Activated naive CD4-positive, alpha-beta T cell treated with anti-CD3 and anti-CD28 coated beads, Interleukin-2, amount 10 ng/mL, durations not matched to agents 7 days and 5 days (primary cell): Measurements from ENCODE around the gene AHSG.
"Not testable (repeated sequence)": the region's sequence is repeated elsewhere in the genome, so short reads cannot be mapped to it uniquely, and the experiment has no call there.

Experiments used
- CTCF ChIA-PET: fragments of 350-600 bp; sonication (Branson Sonifier 250); formaldehyde crosslinking; loops from one replicate; lab custom pipeline; 2021; ENCODE audit warnings: antibody characterized with exemption; lab: Charles Lee
- DNase-seq: peaks from one replicate; pipeline ENCODE4 v3.0.0-alpha.2; 2020
- H3K27ac Mint-ChIP-seq: one replicate; pipeline ENCODE4 v1.8.0; 2021; ENCODE audit warnings: mild to moderate bottlenecking, moderate library complexity, mixed read lengths
- H3K27me3 Mint-ChIP-seq: one replicate; pipeline ENCODE4 v1.8.0; 2021; ENCODE audit warnings: mild to moderate bottlenecking, mixed read lengths
- H3K36me3 Mint-ChIP-seq: one replicate; pipeline ENCODE4 v1.8.0; 2021; ENCODE audit warnings: mixed read lengths
- H3K4me1 Mint-ChIP-seq: one replicate; pipeline ENCODE4 v1.8.0; 2021; ENCODE audit warnings: mixed read lengths
- H3K4me3 Mint-ChIP-seq: one replicate; pipeline ENCODE4 v1.8.0; 2021; ENCODE audit warnings: mild to moderate bottlenecking, moderate library complexity, mixed read lengths
- H3K9me3 Mint-ChIP-seq: one replicate; pipeline ENCODE4 v1.8.0; 2021; ENCODE audit warnings: mixed read lengths

The AHSG gene

DNA sequence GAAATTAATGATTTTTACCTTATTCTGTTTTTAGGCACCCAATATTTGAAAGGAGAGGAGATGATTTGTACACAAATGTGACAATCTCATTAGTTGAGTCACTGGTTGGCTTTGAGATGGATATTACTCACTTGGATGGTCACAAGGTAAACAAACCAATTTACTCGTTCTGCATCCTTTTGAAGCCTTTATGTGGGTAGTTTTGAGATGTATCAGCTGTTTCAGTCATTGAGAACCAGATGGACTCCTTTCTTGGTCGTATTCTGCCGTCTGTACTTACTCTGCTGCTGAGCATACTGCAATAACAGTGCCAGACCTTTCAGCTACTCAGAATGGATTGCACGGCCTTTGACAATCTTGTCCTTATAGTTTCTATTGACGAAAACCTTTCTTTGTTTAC, 29.0 kb upstream of the AHSG start:
- peaks cover 46% of the 10 kb centered on the region for H3K36me3 Mint-ChIP-seq
- H3K4me3 Mint-ChIP-seq, result no peak overlapping the region
- peaks cover 6% of the 10 kb centered on the region for H3K4me1 Mint-ChIP-seq
- DNase-seq, result no peak
- H3K27ac Mint-ChIP-seq, result no peak overlapping the region
- CTCF ChIA-PET, result interaction anchor here (0.5 to 1.6 kb wide), 4 partner anchors 32 to 324 kb away, joined by 3 to 7 read pairs (median 3); no protein-coding TSS in a partner anchor
- no peaks in the 10 kb centered on the region for H3K27me3 Mint-ChIP-seq
- H3K9me3 Mint-ChIP-seq, result no peaks in the 10 kb centered on the region

DNA sequence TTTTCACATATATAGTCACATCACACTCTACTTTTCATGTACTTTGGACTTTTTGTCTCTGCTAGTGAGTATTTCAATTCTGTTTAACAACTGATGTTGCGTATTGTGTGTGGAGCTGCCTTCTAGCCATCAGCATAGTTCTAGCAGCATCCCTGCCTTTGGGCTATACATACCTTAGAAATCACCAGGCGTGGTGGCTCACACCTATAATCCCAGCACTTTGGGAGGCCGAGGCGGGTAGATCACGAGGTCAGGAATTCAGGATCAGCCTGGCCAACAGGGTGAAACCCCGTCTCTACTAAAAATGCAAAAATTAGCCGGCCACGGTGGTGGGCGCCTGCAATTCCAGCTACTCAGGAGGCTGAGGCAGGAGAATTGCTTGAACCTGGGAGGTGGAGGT, 26.6 kb upstream of the AHSG start:
- not testable (repeated sequence) for DNase-seq, H3K27ac Mint-ChIP-seq, H3K9me3 Mint-ChIP-seq, H3K27me3 Mint-ChIP-seq, H3K4me3 Mint-ChIP-seq
- Mint-ChIP-seq H3K4me1 (peaks cover 21% of the 10 kb centered on the region), H3K36me3 (peaks cover 35% of the 10 kb centered on the region)
- CTCF ChIA-PET, result interaction anchor here (1.7 kb wide), 2 partner anchors 28 to 31 kb away, joined by 6 to 10 read pairs; no protein-coding TSS in a partner anchor

DNA sequence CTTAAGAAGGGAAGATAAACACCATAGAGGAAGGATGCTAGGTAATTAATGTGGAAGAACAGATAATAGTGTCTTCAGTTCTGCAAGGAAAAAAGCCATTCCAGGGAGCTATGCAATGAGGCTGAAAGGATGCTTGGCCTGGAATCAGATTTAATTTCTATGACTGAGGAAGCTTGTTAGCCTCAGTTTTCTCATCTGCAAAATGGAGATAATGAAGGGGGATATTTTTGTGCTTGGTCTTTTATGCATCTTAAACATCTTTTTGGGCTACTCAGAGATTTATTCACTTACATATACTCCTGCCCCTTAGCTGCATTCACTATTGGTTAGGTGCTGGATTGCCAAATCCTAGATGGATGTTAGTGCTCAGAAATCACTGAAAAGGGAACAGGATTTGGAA, 25.7 kb upstream of the AHSG start:
- Mint-ChIP-seq H3K27ac (no peak overlapping the region), H3K27me3 (no peaks in the 10 kb centered on the region), H3K4me1 (peaks cover 21% of the 10 kb centered on the region), H3K4me3 (no peak overlapping the region), H3K9me3 (no peaks in the 10 kb centered on the region), H3K36me3 (peaks cover 28% of the 10 kb centered on the region)
- no peak for DNase-seq
- CTCF ChIA-PET, result interaction anchor here (1.2 to 1.7 kb wide), 3 partner anchors 10 to 30 kb away, joined by 3 to 10 read pairs (median 6); no protein-coding TSS in a partner anchor

DNA sequence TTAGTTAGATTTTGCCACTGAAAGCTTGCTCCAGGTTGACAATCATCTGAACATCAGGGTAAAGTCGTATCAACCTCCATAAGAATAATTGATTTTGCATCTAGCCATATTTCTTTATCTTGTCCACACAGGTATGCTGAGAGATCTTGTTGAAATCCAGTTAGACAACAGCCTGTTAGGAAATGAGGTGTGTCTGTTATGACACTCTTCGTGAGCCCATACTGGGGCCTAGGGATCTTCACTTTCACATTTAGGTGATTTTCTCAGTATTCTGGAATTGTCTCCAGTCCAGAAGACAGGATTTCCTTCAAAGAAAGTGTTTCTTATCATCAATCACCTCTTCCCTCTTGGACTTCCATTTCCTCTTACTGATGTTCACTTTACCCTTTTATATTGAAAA, 24.2 kb upstream of the AHSG start:
- CTCF ChIA-PET, result interaction anchor here (0.9 to 1.1 kb wide), 2 partner anchors 29 to 32 kb away, joined by 3 read pairs; no protein-coding TSS in a partner anchor
- H3K4me1 Mint-ChIP-seq, result peaks cover 21% of the 10 kb centered on the region
- DNase-seq, result no peak
- no peak overlapping the region for H3K27ac Mint-ChIP-seq
- H3K36me3 Mint-ChIP-seq, result peaks cover 22% of the 10 kb centered on the region
- H3K9me3 Mint-ChIP-seq, result no peaks in the 10 kb centered on the region
- no peak overlapping the region for H3K4me3 Mint-ChIP-seq
- H3K27me3 Mint-ChIP-seq, result no peaks in the 10 kb centered on the region

DNA sequence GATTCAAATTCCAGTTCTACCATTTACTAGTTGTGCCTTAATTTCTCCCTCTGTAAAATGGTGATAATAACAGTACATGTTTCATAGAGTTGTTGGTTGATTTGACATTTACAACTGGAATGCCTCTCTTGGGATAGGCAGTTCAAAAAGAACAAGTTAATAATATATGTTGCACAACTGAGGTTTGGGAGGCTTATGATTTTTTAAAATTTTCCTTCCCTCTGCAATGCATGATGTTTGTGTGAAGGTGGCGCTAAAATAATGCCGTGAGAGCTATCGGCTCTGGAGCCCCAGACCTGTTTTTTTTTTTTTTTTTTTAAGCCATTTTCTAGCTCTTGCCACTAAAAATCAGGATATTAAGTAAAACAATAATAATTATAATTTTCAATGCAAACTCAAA, 23.7 kb upstream of the AHSG start:
- Mint-ChIP-seq H3K27ac (no peak overlapping the region), H3K4me3 (no peak overlapping the region)
- CTCF ChIA-PET, result interaction anchor here (0.6 to 2.5 kb wide), 5 partner anchors 21 to 336 kb away, joined by 3 to 15 read pairs (median 3); no protein-coding TSS in a partner anchor

DNA sequence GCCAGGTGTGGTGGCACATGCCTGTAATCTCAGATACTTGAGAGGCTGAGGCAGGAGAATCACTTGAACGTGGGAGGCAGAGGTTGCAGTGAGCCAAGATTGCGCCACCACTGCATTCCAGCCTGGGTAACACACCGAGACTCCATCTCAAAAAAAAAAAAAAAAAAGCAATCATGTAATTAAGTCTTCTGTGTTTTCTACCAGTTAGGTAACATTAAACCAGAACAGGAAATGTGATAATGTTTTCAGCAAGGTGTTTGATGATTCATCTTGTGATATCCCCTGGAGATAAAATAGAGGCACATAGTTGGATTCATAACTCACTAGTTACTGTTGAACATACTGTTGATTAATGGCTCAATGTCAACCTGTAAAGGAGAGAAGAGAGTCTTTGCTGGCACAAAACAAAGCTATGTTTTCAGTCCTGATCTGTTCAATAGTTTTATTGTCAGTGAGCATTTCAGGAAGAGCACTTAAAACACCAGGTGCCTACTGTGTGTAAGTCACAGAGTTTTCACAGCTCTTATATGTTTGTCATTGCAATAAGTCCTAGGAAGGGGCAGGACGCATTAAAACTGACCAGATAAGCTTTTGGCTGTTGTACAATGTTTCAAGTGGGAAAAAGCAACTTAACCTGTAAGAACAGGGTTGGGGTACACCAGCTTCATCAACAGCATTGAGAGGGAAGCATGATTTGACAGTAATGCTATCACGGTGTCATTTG, 22.8 kb upstream of the AHSG start:
- Mint-ChIP-seq H3K27me3 (peaks cover 3% of the 10 kb centered on the region), H3K27ac (no peak overlapping the region), H3K36me3 (peaks cover 10% of the 10 kb centered on the region), H3K9me3 (no peaks in the 10 kb centered on the region), H3K4me3 (no peak overlapping the region), H3K4me1 (peaks cover 21% of the 10 kb centered on the region)
- no peak for DNase-seq
- CTCF ChIA-PET, result interaction anchor here (0.6 to 2.5 kb wide), 7 partner anchors 19 to 337 kb away, joined by 3 to 15 read pairs (median 5); no protein-coding TSS in a partner anchor

More for the DNA sequence above, 23.7 kb upstream of the AHSG start:
- H3K27me3 Mint-ChIP-seq, result no peaks in the 10 kb centered on the region
- DNase-seq, result no peak
- peaks cover 21% of the 10 kb centered on the region for H3K4me1 Mint-ChIP-seq
- H3K36me3 Mint-ChIP-seq, result peaks cover 19% of the 10 kb centered on the region
- H3K9me3 Mint-ChIP-seq, result no peaks in the 10 kb centered on the region

DNA sequence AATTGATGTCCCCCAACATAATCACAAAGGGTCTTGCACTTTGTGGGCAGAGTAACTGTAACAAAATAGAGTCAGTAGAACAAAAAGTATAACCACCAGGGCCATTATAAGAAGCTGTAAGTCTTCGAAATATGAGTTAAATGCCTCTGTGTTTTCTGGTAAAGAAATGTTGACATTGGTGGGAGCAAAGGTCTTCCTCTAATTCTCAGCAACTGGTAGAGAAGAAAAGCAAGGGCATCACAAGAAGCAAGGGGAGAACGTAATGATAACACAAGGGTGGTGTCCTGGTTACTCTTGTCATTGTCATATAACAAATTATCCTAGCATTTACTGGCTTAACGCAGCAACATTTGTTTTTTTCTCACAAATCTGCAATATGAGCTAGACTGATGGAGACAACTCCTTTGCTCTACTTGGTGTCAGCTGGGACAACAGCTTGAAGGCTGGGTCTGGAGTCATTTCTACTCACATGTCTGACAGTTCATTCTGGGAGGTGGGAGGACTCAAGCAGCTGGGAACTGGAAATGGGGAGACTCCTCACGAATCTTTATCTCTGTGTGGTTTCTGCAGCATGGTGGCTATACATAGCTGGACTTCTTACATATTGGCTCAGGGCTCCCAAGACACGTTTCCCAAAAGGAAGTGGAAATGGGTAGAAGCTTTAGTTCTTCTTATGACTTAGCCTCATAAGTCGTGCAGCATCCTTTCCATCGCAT, 22.1 kb upstream of the AHSG start:
- DNase-seq, result no peak
- no peak overlapping the region for H3K4me3 Mint-ChIP-seq
- H3K36me3 Mint-ChIP-seq, result peaks cover 5% of the 10 kb centered on the region
- H3K9me3 Mint-ChIP-seq, result no peaks in the 10 kb centered on the region
- CTCF ChIA-PET, result interaction anchor here (0.7 to 2.5 kb wide), 6 partner anchors 18 to 231 kb away, joined by 3 to 15 read pairs (median 6); no protein-coding TSS in a partner anchor
- H3K27me3 Mint-ChIP-seq, result peaks cover 3% of the 10 kb centered on the region
- peaks cover 21% of the 10 kb centered on the region for H3K4me1 Mint-ChIP-seq
- no peak overlapping the region for H3K27ac Mint-ChIP-seq

DNA sequence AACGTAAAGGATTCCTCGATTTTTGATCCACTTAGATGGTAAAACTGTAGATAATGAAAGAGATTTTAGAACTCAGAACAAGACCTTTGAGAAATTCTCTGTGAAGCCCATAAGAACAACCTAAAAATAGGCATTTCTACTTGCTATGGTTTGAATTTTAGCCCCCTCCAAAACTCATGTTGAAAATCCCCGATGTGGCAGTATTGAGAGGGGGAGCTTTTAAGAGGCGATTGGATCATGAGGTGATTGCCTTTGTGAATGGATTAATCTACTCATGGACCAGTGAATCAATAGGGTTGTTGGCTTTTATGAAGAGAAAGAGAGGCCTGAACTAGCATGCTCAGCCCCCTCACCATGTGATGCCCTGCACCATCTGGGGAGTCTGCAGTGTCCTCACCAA, 20.2 kb upstream of the AHSG start:
- no peaks in the 10 kb centered on the region for H3K9me3 Mint-ChIP-seq
- H3K27me3 Mint-ChIP-seq, result peaks cover 11% of the 10 kb centered on the region
- no peak for DNase-seq
- H3K36me3 Mint-ChIP-seq, result no peaks in the 10 kb centered on the region
- H3K27ac Mint-ChIP-seq, result no peak overlapping the region
- CTCF ChIA-PET, result interaction anchor here (0.6 to 1.3 kb wide), 5 partner anchors 15 to 388 kb away, joined by 3 to 5 read pairs (median 3); partner anchors contain the start of gene AHSG
- no peak overlapping the region for H3K4me3 Mint-ChIP-seq
- peaks cover 25% of the 10 kb centered on the region for H3K4me1 Mint-ChIP-seq

DNA sequence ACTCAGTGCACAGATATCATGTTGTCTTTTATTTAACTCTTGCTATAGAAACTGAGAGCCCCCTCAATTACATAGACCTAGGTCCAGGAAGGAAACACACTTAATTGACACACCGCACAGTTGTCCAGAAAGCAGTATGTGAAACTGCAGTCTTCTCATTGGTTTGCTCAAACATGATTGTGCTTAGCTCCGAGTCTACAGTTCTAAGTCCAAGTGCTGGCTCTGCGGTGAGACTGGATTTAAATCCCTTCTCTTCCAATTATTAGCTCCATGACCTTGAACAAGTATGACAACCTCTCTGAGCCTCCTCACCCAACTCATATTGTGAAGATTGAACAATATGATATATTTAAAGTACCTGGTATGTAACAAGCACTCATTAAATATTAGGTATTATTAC, 19.0 kb upstream of the AHSG start:
- H3K4me1 Mint-ChIP-seq, result peaks cover 18% of the 10 kb centered on the region
- H3K27ac Mint-ChIP-seq, result no peak overlapping the region
- H3K36me3 Mint-ChIP-seq, result no peaks in the 10 kb centered on the region
- H3K4me3 Mint-ChIP-seq, result no peak overlapping the region
- H3K9me3 Mint-ChIP-seq, result no peaks in the 10 kb centered on the region
- DNase-seq, result no peak
- H3K27me3 Mint-ChIP-seq, result peaks cover 12% of the 10 kb centered on the region
- CTCF ChIA-PET, result no interaction called here

DNA sequence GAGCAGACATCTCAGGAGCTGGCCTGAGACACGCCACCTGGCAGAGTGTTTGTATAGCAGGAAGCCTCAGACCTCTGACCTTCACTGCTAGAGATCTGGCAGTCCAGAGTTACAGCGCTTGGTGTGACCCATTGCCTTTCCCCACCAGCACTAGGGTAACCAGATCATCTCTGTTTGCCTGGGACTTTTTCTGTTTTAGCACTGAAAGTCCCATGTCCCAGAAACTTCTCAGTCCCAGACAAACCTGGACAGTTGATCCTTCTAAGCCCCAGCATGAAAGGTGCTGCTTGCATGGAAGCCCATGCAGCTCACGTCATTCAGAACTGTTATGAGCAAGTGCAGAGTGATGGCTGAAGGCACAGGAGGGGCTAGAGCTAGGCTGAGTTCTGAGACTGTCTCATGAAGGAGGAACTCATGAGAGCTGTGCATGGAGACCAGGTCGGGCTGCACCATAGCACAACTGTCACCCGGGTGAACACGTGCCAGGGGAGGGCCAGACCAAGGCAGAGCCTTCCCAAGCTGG, 18.2 kb upstream of the AHSG start:
- no peak overlapping the region for H3K27ac Mint-ChIP-seq
- DNase-seq, result no peak
- peaks cover 15% of the 10 kb centered on the region for H3K4me1 Mint-ChIP-seq
- no peaks in the 10 kb centered on the region for H3K36me3 Mint-ChIP-seq
- no peak overlapping the region for H3K4me3 Mint-ChIP-seq
- CTCF ChIA-PET, result interaction anchor here (4.4 kb wide), 1 partner anchor 21 kb away, joined by 26 read pairs; no protein-coding TSS in a partner anchor
- no peaks in the 10 kb centered on the region for H3K9me3 Mint-ChIP-seq
- peaks cover 12% of the 10 kb centered on the region for H3K27me3 Mint-ChIP-seq

DNA sequence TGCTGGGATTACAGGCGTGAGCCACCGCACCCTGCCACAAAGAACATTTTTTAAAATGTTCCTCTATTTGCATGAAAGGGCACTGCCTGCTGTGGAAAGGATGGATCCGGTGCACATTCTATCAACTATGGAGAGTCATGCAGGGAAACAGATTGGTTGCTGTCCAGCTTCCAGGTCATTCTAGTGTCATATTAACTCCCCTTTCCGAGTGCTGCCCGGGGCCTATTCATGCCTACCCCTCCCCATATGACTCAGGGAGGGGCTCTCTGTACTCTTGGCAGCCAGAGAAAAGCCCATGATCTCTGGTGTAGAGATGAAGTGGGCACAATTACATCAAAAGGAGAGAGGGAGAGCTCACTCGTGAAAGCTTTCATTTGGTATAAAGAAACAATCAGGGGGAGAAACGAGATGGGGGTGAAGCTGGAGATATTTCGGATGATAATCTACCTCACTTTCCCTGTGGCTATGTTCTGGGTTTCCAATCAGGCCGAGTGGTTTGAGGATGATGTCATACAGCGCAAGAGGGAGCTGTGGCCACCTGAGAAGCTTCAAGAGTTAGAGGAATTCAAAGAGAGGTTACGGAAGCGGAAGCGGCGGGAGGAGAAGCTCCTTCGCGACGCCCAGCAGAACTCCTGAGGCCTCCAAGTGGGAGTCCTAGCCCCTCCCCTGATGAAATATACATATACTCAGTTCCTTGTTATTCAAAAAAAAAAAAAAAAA, 16.1 kb upstream of the AHSG start:
- H3K27me3 Mint-ChIP-seq, result peaks cover 15% of the 10 kb centered on the region
- no peaks in the 10 kb centered on the region for H3K9me3 Mint-ChIP-seq
- H3K4me3 Mint-ChIP-seq, result no peak overlapping the region

DNA sequence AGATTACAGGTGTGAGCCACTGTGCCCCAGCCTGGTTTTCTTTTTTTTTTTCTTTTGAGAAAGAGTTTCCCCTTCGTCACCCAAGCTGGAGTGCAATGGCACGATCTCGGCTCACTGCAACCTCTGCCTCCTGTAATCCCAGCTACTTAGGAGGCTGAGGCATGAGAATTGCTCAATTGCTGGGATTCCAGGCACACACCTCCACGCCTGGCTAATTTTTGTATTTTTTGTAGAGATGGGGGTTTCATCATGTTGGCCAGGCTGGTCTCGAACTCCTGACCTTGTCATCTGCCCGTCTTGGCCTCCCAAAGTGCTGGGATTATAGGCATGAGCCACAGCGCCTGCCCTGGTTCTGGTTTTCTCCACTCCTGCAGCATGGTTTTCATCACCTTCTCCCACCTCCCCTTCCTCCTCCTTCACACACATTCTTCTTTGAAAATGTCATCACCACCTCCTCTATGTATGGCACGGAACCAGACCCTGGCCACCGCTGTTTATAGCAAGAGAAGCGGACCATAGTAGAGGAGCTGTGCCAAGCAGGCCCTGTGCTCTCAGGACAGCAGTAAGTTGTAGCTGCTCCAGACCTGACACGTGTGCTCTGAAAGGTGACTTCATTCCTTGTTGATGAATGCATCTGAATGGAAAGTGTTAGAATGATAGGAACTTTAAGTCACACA, 14.6 kb upstream of the AHSG start:
- no peak overlapping the region for H3K27ac Mint-ChIP-seq
- DNase-seq, result no peak
- no peaks in the 10 kb centered on the region for H3K9me3 Mint-ChIP-seq
- CTCF ChIA-PET, result interaction anchor here (4.4 kb wide), 1 partner anchor 17 kb away, joined by 26 read pairs; no protein-coding TSS in a partner anchor
- no peak overlapping the region for H3K4me3 Mint-ChIP-seq
- peaks cover 4% of the 10 kb centered on the region for H3K4me1 Mint-ChIP-seq
- H3K36me3 Mint-ChIP-seq, result no peaks in the 10 kb centered on the region
- H3K27me3 Mint-ChIP-seq, result peaks cover 15% of the 10 kb centered on the region

More for the DNA sequence above, 16.1 kb upstream of the AHSG start:
- H3K27ac Mint-ChIP-seq, result peak overlapping the region; percentile 82
- DNase-seq, result no peak
- peaks cover 4% of the 10 kb centered on the region for H3K4me1 Mint-ChIP-seq
- CTCF ChIA-PET, result interaction anchor here (0.6 to 4.4 kb wide), 5 partner anchors 9 to 1798 kb away, joined by 3 to 26 read pairs (median 3); no protein-coding TSS in a partner anchor
- no peaks in the 10 kb centered on the region for H3K36me3 Mint-ChIP-seq

DNA sequence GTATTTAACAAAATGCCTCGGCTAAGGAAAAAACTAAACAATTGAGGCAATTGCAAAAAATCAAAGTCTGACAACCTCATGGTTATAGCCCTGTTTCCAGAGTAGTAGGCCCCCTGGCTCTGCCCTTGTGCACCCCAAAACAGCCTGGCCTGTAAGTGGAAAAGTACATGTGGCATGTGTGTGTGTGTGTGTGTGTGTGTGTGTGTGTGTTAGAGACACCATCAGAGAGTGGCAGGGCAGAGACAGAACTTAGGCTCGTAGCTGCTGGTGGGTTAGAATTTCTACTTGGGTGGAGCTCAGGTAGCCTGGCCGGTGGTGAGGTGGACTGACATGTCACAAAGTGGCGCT, 14.1 kb upstream of the AHSG start:
- no peak overlapping the region for H3K4me3 Mint-ChIP-seq
- H3K9me3 Mint-ChIP-seq, result no peaks in the 10 kb centered on the region
- H3K4me1 Mint-ChIP-seq, result peaks cover 4% of the 10 kb centered on the region
- CTCF ChIA-PET, result interaction anchor here (4.4 kb wide), 1 partner anchor 17 kb away, joined by 26 read pairs; no protein-coding TSS in a partner anchor
- no peaks in the 10 kb centered on the region for H3K36me3 Mint-ChIP-seq
- H3K27ac Mint-ChIP-seq, result no peak overlapping the region
- peaks cover 15% of the 10 kb centered on the region for H3K27me3 Mint-ChIP-seq
- no peak for DNase-seq
